HepG2 (cell line): ENCODE results near the gene PNN. TPM values are rescaled to one million over a fixed set of nuclear protein-coding genes. Genes with fewer than 3 reads are reported as not detected.

Experiments
- ATAC-seq: fragments of 200-7000 bp; cut with Tn5 transposase; 3 replicates; pipeline ENCODE4 v1.9.1; 2020; ENCODE audit warnings: mild to moderate bottlenecking, moderate library complexity
- BruUV-seq: library from RNA; stranded (reverse); fragments of 400-500 nt; replicated peaks from 2 replicates; lab custom pipeline; 2021; lab: Mats Ljungman, UMichigan
- CTCF ChIA-PET: fragments of 300-600 bp; formaldehyde crosslinking; extraction: SDS; loops from one replicate; lab custom pipeline; 2021; ENCODE audit warnings: low total read pairs, inconsistent platforms, low intra/inter-chr PET ratio; lab: Yijun Ruan, JAX
- POLR2A ChIA-PET: fragments of 350-600 bp; sonication (Branson Sonifier 250); formaldehyde crosslinking; loops from one replicate; lab custom pipeline; 2020; ENCODE audit warnings: antibody characterized with exemption, inconsistent platforms; lab: Yijun Ruan, JAX
- DNase-seq: peaks from one replicate; pipeline ENCODE4 v3.0.0-alpha.2; 2015; ENCODE audit warnings: low spot score
- FAIRE-seq: peaks from 3 replicates; lab custom pipeline; 2011; peaks lifted over from hg19 to GRCh38; lab: Jason Lieb, UNC
- H2AFZ ChIP-seq: one replicate; pipeline ENCODE4 v1.6.1; 2011; ENCODE audit warnings: low read length, inconsistent platforms
- H3K27ac ChIP-seq: fragments of 300-600 bp; 3 replicates; pipeline ENCODE4 v1.8.0; 2011; ENCODE audit warnings: mixed run types, mild to moderate bottlenecking, mixed read lengths, low read length, inconsistent platforms; ENCODE audit not compliant: insufficient read depth; ENCODE audit errors: extremely low read length
- H3K27me3 ChIP-seq, 2 experiments: fragments of 200-600 bp in 1 of 2; 2 replicates in 1 of 2; 3 replicates in 1 of 2; pipeline versions ENCODE4 v1.6.0 to v1.8.0; 2011; ENCODE audit warnings: low read length in 2 of 2, mild to moderate bottlenecking in 2 of 2, moderate library complexity in 2 of 2, inconsistent platforms in 1 of 2; ENCODE audit not compliant: insufficient read depth in 2 of 2, control insufficient read depth in 1 of 2
- H3K36me3 ChIP-seq, 2 experiments: fragments of 200-600 bp in 1 of 2; replicated peaks in 1 of 2; 2 replicates in 1 of 2; 3 replicates in 1 of 2; pipeline versions ENCODE4 v1.5.1 to v1.8.0; 2011; ENCODE audit warnings: low read length in 2 of 2, inconsistent platforms in 1 of 2; ENCODE audit not compliant: insufficient read depth in 2 of 2, control insufficient read depth in 1 of 2
- H3K4me1 ChIP-seq: 2 replicates; pipeline ENCODE4 v1.5.1; 2012; ENCODE audit warnings: low read length, inconsistent platforms; ENCODE audit not compliant: insufficient read depth
- H3K4me2 ChIP-seq: 2 replicates; pipeline ENCODE4 v1.6.0; 2011; ENCODE audit warnings: low read depth, low read length, inconsistent platforms
- H3K4me3 ChIP-seq, 3 experiments: fragments of 200-600 bp in 1 of 3; sonication (generic), shearing (Covaris generic) in 1 of 3; replicated peaks in 1 of 3; 2 replicates each; pipeline ENCODE4 v1.5.1; 2011 to 2016; ENCODE audit warnings: low read length in 3 of 3, inconsistent platforms in 2 of 3, low read depth in 2 of 3, mild to moderate bottlenecking in 2 of 3, control low read depth in 1 of 3, mixed read lengths in 1 of 3; ENCODE audit not compliant: insufficient read depth in 1 of 3
- H3K79me2 ChIP-seq: one replicate; pipeline ENCODE4 v1.6.1; 2011; ENCODE audit warnings: low read length, inconsistent platforms; ENCODE audit not compliant: insufficient read depth
- H3K9ac ChIP-seq: 2 replicates; pipeline ENCODE4 v1.6.0; 2011; ENCODE audit warnings: mild to moderate bottlenecking, low read depth, low read length, inconsistent platforms; ENCODE audit not compliant: insufficient read depth
- H3K9me3 ChIP-seq: 2 replicates; pipeline ENCODE4 v1.5.1; 2012; ENCODE audit warnings: mild to moderate bottlenecking, low read length
- H4K20me1 ChIP-seq: 2 replicates; pipeline ENCODE4 v1.6.0; 2011; ENCODE audit warnings: inconsistent platforms, mild to moderate bottlenecking, low read length, moderate library complexity; ENCODE audit not compliant: insufficient read depth
- CEBPB ChIP-seq: IDR thresholded peaks from 2 replicates; pipeline ENCODE4 v1.6.1; 2011; ENCODE audit warnings: low read depth, low read length, improper control_type of control experiment, borderline replicate concordance
- EED ChIP-seq: sonication (generic); formaldehyde crosslinking; IDR thresholded peaks from 2 replicates; pipeline ENCODE4 v1.5.0; 2020; ENCODE audit warnings: mild to moderate bottlenecking, missing genetic modification reagents
- PHF20 ChIP-seq: sonication (generic); formaldehyde crosslinking; IDR thresholded peaks from 2 replicates; pipeline ENCODE4 v1.5.0; 2020; ENCODE audit warnings: mild to moderate bottlenecking, missing genetic modification reagents
- ZNF660 ChIP-seq: sonication (generic); formaldehyde crosslinking; IDR thresholded peaks from 2 replicates; pipeline ENCODE4 v1.5.1; 2020; ENCODE audit warnings: mild to moderate bottlenecking, low read depth, missing genetic modification reagents, borderline replicate concordance
- ZNF670 ChIP-seq: sonication (generic); formaldehyde crosslinking; IDR thresholded peaks from 2 replicates; pipeline ENCODE4 v1.8.0; 2022; ENCODE audit warnings: mild to moderate bottlenecking, missing genetic modification reagents, borderline replicate concordance
- WGBS: methylation state at CpG from one replicate; pipeline ENCODE4 v1.1.6; 2017; ENCODE audit warnings: low lambda C conversion rate; 5-methylcytosine and 5-hydroxymethylcytosine counted together
- in situ Hi-C: cut with HindIII; loops from 2 replicates; pipeline ENCODE4 v1.10.0; 2017; ENCODE audit warnings: low pct_unique_long_range_greater_than_20kb; ENCODE audit not compliant: extremely low pct_ligation_motif_present
- intact Hi-C: fragments of 100-400 bp; cut with micrococcal nuclease; formaldehyde crosslinking; loops from one replicate; pipeline ENCODE4 v1.10.0; 2022; ENCODE audit not compliant: unreplicated experiment
- polyA plus RNA-seq, 8 experiments: library from polyadenylated mRNA; depleted of rRNA in 3 of 8; stranded (reverse) in 7 of 8; unstranded in 1 of 8; fragments of >200 nt; fragmentation: Illumina TruSeq in 4 of 8; extraction: Trizol in 4 of 8; gene quantifications; 2 replicates each; pipeline versions ENCODE4 v1.2.1 to v1.2.3, GENCODE V29; 2011 to 2016; ENCODE audit warnings: low read depth in 4 of 8, missing spikeins in 1 of 8, mixed read lengths in 1 of 8; ENCODE audit not compliant: insufficient read depth in 1 of 8
- total RNA-seq, 5 experiments: library from RNA; depleted of rRNA; stranded (reverse); fragments of >200 nt; fragmentation: Illumina TruSeq; extraction: Trizol; gene quantifications; 2 replicates each; pipeline ENCODE4 v1.2.3, GENCODE V29; 2016; ENCODE audit warnings: low read depth in 1 of 5

The PNN gene
- total and polyA plus RNA-seq, 2 of the 13 experiments (the other 11 are each of a cell fraction or from before 2014, with no cell fraction given), result 58.0 to 214 TPM

- no peak overlapping the region for H3K4me3 ChIP-seq
- no peak overlapping the region for H3K27ac ChIP-seq
- no peaks in the 10 kb centered on the region for H4K20me1 ChIP-seq
- ChIA-PET POLR2A (interaction anchor here (2.9 to 9.6 kb wide), 2 partner anchors 16 to 20 kb away, joined by 8 to 122 read pairs; partner anchors contain the start of genes PNN and TRAPPC6B), CTCF (no interaction called here)
- H3K4me1 ChIP-seq, result peaks cover 6% of the 10 kb centered on the region
- H2AFZ ChIP-seq, result no peak overlapping the region
- FAIRE-seq, result no peak
- peak; percentile 61 for ATAC-seq
- H3K9ac ChIP-seq, result no peak overlapping the region
- WGBS, result 90% methylated on average over 9 of the region's 9 CpGs
- in situ Hi-C loops, result no loop called here
- BruUV-seq, result no TSS peak
- no peaks in the 10 kb centered on the region for H3K79me2 ChIP-seq
- TF ChIP-seq EED (CRISPR knock-in tag), result 0 out of 2 replicates have a peak, but pooled peaks have one; percentile 44
- TF ChIP-seq CEBPB, result peak; percentile 67
- no peak for TF ChIP-seq ZNF660 (CRISPR knock-in tag)
- intact Hi-C loops, result no loop called here
- DNase-seq, result no peak
- H3K4me2 ChIP-seq, result no peak overlapping the region
- peaks cover 28 to 76% of the 10 kb centered on the region in 2 experiments for H3K36me3 ChIP-seq
- no peaks in the 10 kb centered on the region for H3K9me3 ChIP-seq
- H3K27me3 ChIP-seq, result no peaks in the 10 kb centered on the region
Measured at GRCh38 chr14:39154594-39155189, 20.4 kb upstream of the PNN start.

- ATAC-seq (no peak), DNase-seq (no peak), FAIRE-seq (no peak)
- Histone ChIP-seq H3K79me2 (peaks cover 3% of the 10 kb centered on the region), H3K27ac (no peak overlapping the region), H3K9ac (no peak overlapping the region), H2AFZ (no peak overlapping the region), H3K4me3 (no peak overlapping the region), H3K4me1 (peaks cover 6% of the 10 kb centered on the region), H4K20me1 (no peaks in the 10 kb centered on the region), H3K36me3 (peaks cover 38 to 81% of the 10 kb centered on the region in 2 experiments), H3K4me2 (no peak overlapping the region)
- no TSS peak for BruUV-seq
- CTCF ChIA-PET, result no interaction called here
- in situ Hi-C loops, result no loop called here
- TF ChIP-seq ZNF670 (CRISPR knock-in tag), result no peak
- TF ChIP-seq PHF20 (CRISPR knock-in tag), result peak; percentile 2; the same call in 1 of the 2 replicates
- TF ChIP-seq, all 625 proteins: peak for 1
- H3K27me3 ChIP-seq, result no peaks in the 10 kb centered on the region
- intact Hi-C loops, result no loop called here
- POLR2A ChIA-PET, result interaction anchor here (2.0 to 9.6 kb wide), 3 partner anchors 13 to 54 kb away, joined by 5 to 122 read pairs (median 8); partner anchors contain the start of genes PNN, SEC23A and TRAPPC6B
- H3K9me3 ChIP-seq, result no peaks in the 10 kb centered on the region
- WGBS, result 97% methylated on average over 6 of the region's 6 CpGs
Measured at GRCh38 chr14:39157491-39157890, 17.6 kb upstream of the PNN start.
